K562 (cell line): Measurements from ENCODE around the gene PMP22. TPM values are rescaled to one million over a fixed set of nuclear protein-coding genes. Genes with fewer than 3 reads are reported as not detected.

Experiments used
- ATAC-seq: fragments of 200-7000 bp; cut with Tn5 transposase; 3 replicates; pipeline ENCODE4 v1.9.1; 2020; ENCODE audit warnings: moderate library complexity
- BruUV-seq: library from RNA; stranded (reverse); fragments of 400-500 nt; replicated peaks from 2 replicates; lab custom pipeline; 2021; lab: Mats Ljungman, UMichigan
- CTCF ChIA-PET: fragments of 300-600 bp; formaldehyde crosslinking; extraction: SDS; loops from one replicate; lab custom pipeline; 2021; ENCODE audit warnings: low intra/inter-chr PET ratio; lab: Yijun Ruan, JAX
- POLR2A ChIA-PET: fragments of 300-600, 350-650 bp; sonication (Branson Sonifier 250); formaldehyde crosslinking; extraction: SDS; loops from one replicate; lab custom pipeline; 2021; ENCODE audit warnings: antibody characterized with exemption, inconsistent platforms; lab: Yijun Ruan, JAX
- DNase-seq, 4 experiments: peaks; one replicate each; pipeline versions ENCODE4 v3.0.0 to v3.0.0-alpha.2; 2011 to 2018; ENCODE audit warnings: low spot score in 3 of 4, mixed read lengths in 3 of 4; ENCODE audit errors: extremely low read depth in 1 of 4
- FAIRE-seq: peaks from 2 replicates; lab custom pipeline; 2011; peaks lifted over from hg19 to GRCh38; lab: Jason Lieb, UNC
- H2AFZ ChIP-seq: 2 replicates; pipeline ENCODE4 v1.6.0; 2011; ENCODE audit warnings: low read depth, low read length, control low read depth, inconsistent platforms
- H3K27ac ChIP-seq: fragments of 200-600 bp; 3 replicates; pipeline ENCODE4 v1.8.0; 2011; ENCODE audit warnings: low read depth, mild to moderate bottlenecking, control low read depth, inconsistent platforms, low read length, moderate library complexity, mixed read lengths; ENCODE audit errors: extremely low read depth
- H3K27me3 ChIP-seq, 2 experiments: fragments of 300-600 bp in 1 of 2; 2 replicates in 1 of 2; 3 replicates in 1 of 2; pipeline versions ENCODE4 v1.6.0 to v1.8.0; 2011; ENCODE audit warnings: inconsistent platforms in 2 of 2, low read length in 2 of 2, mild to moderate bottlenecking in 1 of 2, mixed read lengths in 1 of 2, moderate library complexity in 1 of 2; ENCODE audit not compliant: control insufficient read depth in 2 of 2, insufficient read depth in 2 of 2
- H3K36me3 ChIP-seq: fragments of 300-600 bp; 3 replicates; pipeline ENCODE4 v1.8.0; 2011; ENCODE audit warnings: mild to moderate bottlenecking, low read length, inconsistent platforms; ENCODE audit not compliant: control insufficient read depth, insufficient read depth
- H3K4me1 ChIP-seq, 2 experiments: fragments of 200-600 bp in 1 of 2; replicated peaks in 1 of 2; 2 replicates in 1 of 2; 3 replicates in 1 of 2; pipeline versions ENCODE4 v1.5.1 to v1.8.0; 2011; ENCODE audit warnings: inconsistent platforms in 2 of 2, low read length in 2 of 2, mild to moderate bottlenecking in 1 of 2, mixed read lengths in 1 of 2, moderate library complexity in 1 of 2; ENCODE audit not compliant: control insufficient read depth in 2 of 2, insufficient read depth in 2 of 2
- H3K4me2 ChIP-seq: 2 replicates; pipeline ENCODE4 v1.6.1; 2011; ENCODE audit warnings: low read length, control low read depth, inconsistent platforms, mixed read lengths; ENCODE audit not compliant: insufficient read depth
- H3K4me3 ChIP-seq: fragments of 200-600 bp; sonication (generic), shearing (Covaris generic); 2 replicates; pipeline ENCODE4 v1.5.1; 2016; ENCODE audit warnings: control low read depth, inconsistent platforms
- H3K79me2 ChIP-seq: fragments of 200-600 bp; 3 replicates; pipeline ENCODE4 v1.8.0; 2011; ENCODE audit warnings: low read length, inconsistent platforms; ENCODE audit not compliant: control insufficient read depth, insufficient read depth
- H3K9ac ChIP-seq, 2 experiments: 2 replicates each; pipeline versions ENCODE4 v1.6.0 to v1.6.1; 2011; ENCODE audit warnings: low read depth in 2 of 2, low read length in 2 of 2, control low read depth in 1 of 2, inconsistent platforms in 1 of 2, mild to moderate bottlenecking in 1 of 2, mixed read lengths in 1 of 2; ENCODE audit not compliant: insufficient read depth in 1 of 2
- H3K9me1 ChIP-seq: one replicate; pipeline ENCODE4 v1.6.0; 2011; ENCODE audit warnings: inconsistent platforms, mild to moderate bottlenecking, low read length, moderate library complexity; ENCODE audit not compliant: control insufficient read depth, insufficient read depth
- H3K9me3 ChIP-seq: replicated peaks from 2 replicates; pipeline ENCODE4 v1.5.1; 2011; ENCODE audit warnings: low read depth, low read length, inconsistent platforms; ENCODE audit not compliant: control insufficient read depth, insufficient read depth
- H4K20me1 ChIP-seq: replicated peaks from 2 replicates; pipeline ENCODE4 v1.6.1; 2011; ENCODE audit warnings: low read length, inconsistent platforms, mixed read lengths; ENCODE audit not compliant: control insufficient read depth, insufficient read depth
- C11orf30 ChIP-seq: fragments of 450-650 bp; IDR thresholded peaks from 2 replicates; pipeline ENCODE4 v1.6.1; 2016; ENCODE audit warnings: low read depth, mild to moderate bottlenecking
- PCBP2 ChIP-seq: fragments of 200-400 bp; formaldehyde crosslinking; IDR thresholded peaks from 2 replicates; pipeline ENCODE4 v1.6.1; 2018; ENCODE audit warnings: low read length, low read depth, mild to moderate bottlenecking, moderate library complexity; ENCODE audit not compliant: poor library complexity, severe bottlenecking
- WGBS: fragments of 100-300 bp; shearing (Covaris generic); methylation state at CpG from one replicate; pipeline ENCODE4 v1.1.6; 2016; ENCODE audit warnings: low coverage, mixed read lengths; ENCODE audit not compliant: insufficient coverage; ENCODE audit errors: missing lambda C conversion rate; 5-methylcytosine and 5-hydroxymethylcytosine counted together
- in situ Hi-C: fragments of 300-500 bp; cut with MboI; formaldehyde crosslinking; loops from 4 replicates; pipeline ENCODE4 v1.15.0; 2018; ENCODE audit warnings: inconsistent platforms, mixed read lengths
- intact Hi-C: fragments of 100-400 bp; cut with micrococcal nuclease; formaldehyde crosslinking; loops from 2 replicates; pipeline ENCODE4 v1.14.2; 2022
- polyA plus RNA-seq, 8 experiments: library from polyadenylated mRNA; depleted of rRNA in 4 of 8; stranded (reverse) in 5 of 8; unstranded in 3 of 8; fragments of >200 nt; fragmentation: Nextera tagmentation in 2 of 8; fragmentation: Illumina TruSeq in 1 of 8; extraction: Ambion mirVana in 2 of 8; extraction: Trizol in 1 of 8; gene quantifications; 2 replicates each; pipeline versions ENCODE4 v1.2.1 to v1.2.3, GENCODE V29; 2011 to 2014; ENCODE audit warnings: inconsistent platforms in 1 of 8, missing spikeins in 1 of 8
- total RNA-seq, 7 experiments: library from RNA; depleted of rRNA in 6 of 7; stranded (reverse); fragments of >200 nt in 6 of 7; fragmentation: Illumina TruSeq in 2 of 7; extraction: Trizol in 2 of 7; gene quantifications; 2 replicates each; pipeline versions ENCODE4 v1.2.1 to v1.2.3, GENCODE V29; 2011 to 2021; ENCODE audit warnings: low replicate concordance in 1 of 7
- TF ChIP-seq, protein P1 (sequence below), 3 experiments: fragments of 200-800 bp in 1 of 3; fragments of 250-450 bp in 1 of 3; fragments of 450-650 bp in 1 of 3; sonication (Bioruptor Pico) in 1 of 3; sonication (Bioruptor generic) in 1 of 3; formaldehyde crosslinking in 1 of 3; IDR thresholded peaks; 2 replicates each; pipeline versions ENCODE4 v1.6.1 to v1.8.0; 2016 to 2022; ENCODE audit warnings: mild to moderate bottlenecking in 2 of 3, missing genetic modification characterization in 2 of 3, missing compliant biosample characterization in 1 of 3, moderate library complexity in 1 of 3
- TF ChIP-seq, protein P2 (sequence below), 2 experiments: fragments of 450-650 bp in 1 of 2; sonication (generic) in 1 of 2; formaldehyde crosslinking; conservative IDR thresholded peaks; 2 replicates each; pipeline versions ENCODE4 v1.4.0 to v1.8.1; 2020 to 2022; ENCODE audit warnings: mild to moderate bottlenecking in 1 of 2, missing genetic modification reagents in 1 of 2
- TF ChIP-seq, protein P3 (sequence below): fragments of 450-650 bp; IDR thresholded peaks from 2 replicates; pipeline ENCODE4 v1.6.1; 2016; ENCODE audit warnings: mild to moderate bottlenecking, moderate library complexity

PMP22 gene
- total and polyA plus RNA-seq, 9 of the 15 experiments (the other 6 are each of a cell fraction or from before 2014, with no cell fraction given), result 12.6 to 62.3 (median 25.8) TPM

DNA sequence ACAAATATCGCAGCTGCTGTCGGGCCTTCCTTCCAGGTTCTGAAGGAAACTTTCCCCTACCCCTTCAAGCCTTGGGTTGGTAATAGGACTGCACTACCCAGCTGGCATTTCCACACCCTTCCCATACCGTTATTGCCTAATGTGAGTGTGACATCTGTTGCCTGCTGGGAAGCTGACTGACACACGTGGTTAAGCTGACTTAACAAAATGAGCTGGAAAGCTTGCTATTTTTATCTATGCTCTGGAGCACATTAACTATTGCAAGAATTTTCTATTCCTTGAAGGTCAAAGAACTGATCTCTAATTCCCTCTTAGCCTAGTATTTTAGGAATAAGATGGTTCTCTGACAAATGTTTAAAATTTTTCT lies 79.5 kb downstream of the PMP22 start:
- Histone ChIP-seq H3K9me3 (no peaks in the 10 kb centered on the region), H4K20me1 (no peaks in the 10 kb centered on the region), H3K9ac (no peak overlapping the region), H3K79me2 (no peaks in the 10 kb centered on the region), H2AFZ (peak overlapping the region; percentile 92), H3K4me2 (no peak overlapping the region), H3K27me3 (no peaks in the 10 kb centered on the region), H3K36me3 (no peaks in the 10 kb centered on the region), H3K4me3 (no peak overlapping the region), H3K4me1 (peaks cover 5 to 18% of the 10 kb centered on the region in 2 experiments; a peak in 3 of 5 replicates), H3K27ac (peak overlapping the region; percentile 77), H3K9me1 (no peaks in the 10 kb centered on the region)
- in situ Hi-C loops, result no loop called here
- ChIA-PET POLR2A (interaction anchor here (1.5 kb wide), 1 partner anchor 24 kb away, joined by 3 read pairs; no protein-coding TSS in a partner anchor), CTCF (no interaction called here)
- ATAC-seq (no peak), FAIRE-seq (no peak), DNase-seq (peak in 1 of 4 experiments; percentile 17)
- no TSS peak for BruUV-seq
- intact Hi-C loops, result no loop called here
- WGBS, result 43% methylated on average over 4 of the region's 4 CpGs
- TF ChIP-seq, protein P1, sequence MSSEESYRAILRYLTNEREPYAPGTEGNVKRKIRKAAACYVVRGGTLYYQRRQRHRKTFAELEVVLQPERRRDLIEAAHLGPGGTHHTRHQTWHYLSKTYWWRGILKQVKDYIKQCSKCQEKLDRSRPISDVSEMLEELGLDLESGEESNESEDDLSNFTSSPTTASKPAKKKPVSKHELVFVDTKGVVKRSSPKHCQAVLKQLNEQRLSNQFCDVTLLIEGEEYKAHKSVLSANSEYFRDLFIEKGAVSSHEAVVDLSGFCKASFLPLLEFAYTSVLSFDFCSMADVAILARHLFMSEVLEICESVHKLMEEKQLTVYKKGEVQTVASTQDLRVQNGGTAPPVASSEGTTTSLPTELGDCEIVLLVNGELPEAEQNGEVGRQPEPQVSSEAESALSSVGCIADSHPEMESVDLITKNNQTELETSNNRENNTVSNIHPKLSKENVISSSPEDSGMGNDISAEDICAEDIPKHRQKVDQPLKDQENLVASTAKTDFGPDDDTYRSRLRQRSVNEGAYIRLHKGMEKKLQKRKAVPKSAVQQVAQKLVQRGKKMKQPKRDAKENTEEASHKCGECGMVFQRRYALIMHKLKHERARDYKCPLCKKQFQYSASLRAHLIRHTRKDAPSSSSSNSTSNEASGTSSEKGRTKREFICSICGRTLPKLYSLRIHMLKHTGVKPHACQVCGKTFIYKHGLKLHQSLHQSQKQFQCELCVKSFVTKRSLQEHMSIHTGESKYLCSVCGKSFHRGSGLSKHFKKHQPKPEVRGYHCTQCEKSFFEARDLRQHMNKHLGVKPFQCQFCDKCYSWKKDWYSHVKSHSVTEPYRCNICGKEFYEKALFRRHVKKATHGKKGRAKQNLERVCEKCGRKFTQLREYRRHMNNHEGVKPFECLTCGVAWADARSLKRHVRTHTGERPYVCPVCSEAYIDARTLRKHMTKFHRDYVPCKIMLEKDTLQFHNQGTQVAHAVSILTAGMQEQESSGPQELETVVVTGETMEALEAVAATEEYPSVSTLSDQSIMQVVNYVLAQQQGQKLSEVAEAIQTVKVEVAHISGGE (CRISPR knock-in tag; IDR thresholded peaks at IDR 0.05), result 0 out of 6 replicates have a peak, but pooled peaks of 1 of the 3 experiments have one; percentile 12
- TF ChIP-seq, protein P2, sequence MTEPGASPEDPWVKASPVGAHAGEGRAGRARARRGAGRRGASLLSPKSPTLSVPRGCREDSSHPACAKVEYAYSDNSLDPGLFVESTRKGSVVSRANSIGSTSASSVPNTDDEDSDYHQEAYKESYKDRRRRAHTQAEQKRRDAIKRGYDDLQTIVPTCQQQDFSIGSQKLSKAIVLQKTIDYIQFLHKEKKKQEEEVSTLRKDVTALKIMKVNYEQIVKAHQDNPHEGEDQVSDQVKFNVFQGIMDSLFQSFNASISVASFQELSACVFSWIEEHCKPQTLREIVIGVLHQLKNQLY (CRISPR knock-in tag; conservative IDR thresholded peaks at IDR 0.05), result no peak
- TF ChIP-seq C11orf30 (peak; percentile 50; the same call in 1 of the 2 replicates), PCBP2 (no peak)
- TF ChIP-seq, protein P3, sequence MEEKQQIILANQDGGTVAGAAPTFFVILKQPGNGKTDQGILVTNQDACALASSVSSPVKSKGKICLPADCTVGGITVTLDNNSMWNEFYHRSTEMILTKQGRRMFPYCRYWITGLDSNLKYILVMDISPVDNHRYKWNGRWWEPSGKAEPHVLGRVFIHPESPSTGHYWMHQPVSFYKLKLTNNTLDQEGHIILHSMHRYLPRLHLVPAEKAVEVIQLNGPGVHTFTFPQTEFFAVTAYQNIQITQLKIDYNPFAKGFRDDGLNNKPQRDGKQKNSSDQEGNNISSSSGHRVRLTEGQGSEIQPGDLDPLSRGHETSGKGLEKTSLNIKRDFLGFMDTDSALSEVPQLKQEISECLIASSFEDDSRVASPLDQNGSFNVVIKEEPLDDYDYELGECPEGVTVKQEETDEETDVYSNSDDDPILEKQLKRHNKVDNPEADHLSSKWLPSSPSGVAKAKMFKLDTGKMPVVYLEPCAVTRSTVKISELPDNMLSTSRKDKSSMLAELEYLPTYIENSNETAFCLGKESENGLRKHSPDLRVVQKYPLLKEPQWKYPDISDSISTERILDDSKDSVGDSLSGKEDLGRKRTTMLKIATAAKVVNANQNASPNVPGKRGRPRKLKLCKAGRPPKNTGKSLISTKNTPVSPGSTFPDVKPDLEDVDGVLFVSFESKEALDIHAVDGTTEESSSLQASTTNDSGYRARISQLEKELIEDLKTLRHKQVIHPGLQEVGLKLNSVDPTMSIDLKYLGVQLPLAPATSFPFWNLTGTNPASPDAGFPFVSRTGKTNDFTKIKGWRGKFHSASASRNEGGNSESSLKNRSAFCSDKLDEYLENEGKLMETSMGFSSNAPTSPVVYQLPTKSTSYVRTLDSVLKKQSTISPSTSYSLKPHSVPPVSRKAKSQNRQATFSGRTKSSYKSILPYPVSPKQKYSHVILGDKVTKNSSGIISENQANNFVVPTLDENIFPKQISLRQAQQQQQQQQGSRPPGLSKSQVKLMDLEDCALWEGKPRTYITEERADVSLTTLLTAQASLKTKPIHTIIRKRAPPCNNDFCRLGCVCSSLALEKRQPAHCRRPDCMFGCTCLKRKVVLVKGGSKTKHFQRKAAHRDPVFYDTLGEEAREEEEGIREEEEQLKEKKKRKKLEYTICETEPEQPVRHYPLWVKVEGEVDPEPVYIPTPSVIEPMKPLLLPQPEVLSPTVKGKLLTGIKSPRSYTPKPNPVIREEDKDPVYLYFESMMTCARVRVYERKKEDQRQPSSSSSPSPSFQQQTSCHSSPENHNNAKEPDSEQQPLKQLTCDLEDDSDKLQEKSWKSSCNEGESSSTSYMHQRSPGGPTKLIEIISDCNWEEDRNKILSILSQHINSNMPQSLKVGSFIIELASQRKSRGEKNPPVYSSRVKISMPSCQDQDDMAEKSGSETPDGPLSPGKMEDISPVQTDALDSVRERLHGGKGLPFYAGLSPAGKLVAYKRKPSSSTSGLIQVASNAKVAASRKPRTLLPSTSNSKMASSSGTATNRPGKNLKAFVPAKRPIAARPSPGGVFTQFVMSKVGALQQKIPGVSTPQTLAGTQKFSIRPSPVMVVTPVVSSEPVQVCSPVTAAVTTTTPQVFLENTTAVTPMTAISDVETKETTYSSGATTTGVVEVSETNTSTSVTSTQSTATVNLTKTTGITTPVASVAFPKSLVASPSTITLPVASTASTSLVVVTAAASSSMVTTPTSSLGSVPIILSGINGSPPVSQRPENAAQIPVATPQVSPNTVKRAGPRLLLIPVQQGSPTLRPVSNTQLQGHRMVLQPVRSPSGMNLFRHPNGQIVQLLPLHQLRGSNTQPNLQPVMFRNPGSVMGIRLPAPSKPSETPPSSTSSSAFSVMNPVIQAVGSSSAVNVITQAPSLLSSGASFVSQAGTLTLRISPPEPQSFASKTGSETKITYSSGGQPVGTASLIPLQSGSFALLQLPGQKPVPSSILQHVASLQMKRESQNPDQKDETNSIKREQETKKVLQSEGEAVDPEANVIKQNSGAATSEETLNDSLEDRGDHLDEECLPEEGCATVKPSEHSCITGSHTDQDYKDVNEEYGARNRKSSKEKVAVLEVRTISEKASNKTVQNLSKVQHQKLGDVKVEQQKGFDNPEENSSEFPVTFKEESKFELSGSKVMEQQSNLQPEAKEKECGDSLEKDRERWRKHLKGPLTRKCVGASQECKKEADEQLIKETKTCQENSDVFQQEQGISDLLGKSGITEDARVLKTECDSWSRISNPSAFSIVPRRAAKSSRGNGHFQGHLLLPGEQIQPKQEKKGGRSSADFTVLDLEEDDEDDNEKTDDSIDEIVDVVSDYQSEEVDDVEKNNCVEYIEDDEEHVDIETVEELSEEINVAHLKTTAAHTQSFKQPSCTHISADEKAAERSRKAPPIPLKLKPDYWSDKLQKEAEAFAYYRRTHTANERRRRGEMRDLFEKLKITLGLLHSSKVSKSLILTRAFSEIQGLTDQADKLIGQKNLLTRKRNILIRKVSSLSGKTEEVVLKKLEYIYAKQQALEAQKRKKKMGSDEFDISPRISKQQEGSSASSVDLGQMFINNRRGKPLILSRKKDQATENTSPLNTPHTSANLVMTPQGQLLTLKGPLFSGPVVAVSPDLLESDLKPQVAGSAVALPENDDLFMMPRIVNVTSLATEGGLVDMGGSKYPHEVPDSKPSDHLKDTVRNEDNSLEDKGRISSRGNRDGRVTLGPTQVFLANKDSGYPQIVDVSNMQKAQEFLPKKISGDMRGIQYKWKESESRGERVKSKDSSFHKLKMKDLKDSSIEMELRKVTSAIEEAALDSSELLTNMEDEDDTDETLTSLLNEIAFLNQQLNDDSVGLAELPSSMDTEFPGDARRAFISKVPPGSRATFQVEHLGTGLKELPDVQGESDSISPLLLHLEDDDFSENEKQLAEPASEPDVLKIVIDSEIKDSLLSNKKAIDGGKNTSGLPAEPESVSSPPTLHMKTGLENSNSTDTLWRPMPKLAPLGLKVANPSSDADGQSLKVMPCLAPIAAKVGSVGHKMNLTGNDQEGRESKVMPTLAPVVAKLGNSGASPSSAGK, result peak; percentile 35
